Naive B cell (primary cell): ENCODE data around the gene DRAM2. TPM values are rescaled to one million over a fixed set of nuclear protein-coding genes. Genes with fewer than 3 reads are reported as not detected.
A peak's percentile ranks its signal among the peaks of the same experiment; 100 is the strongest.

Source experiments
- ATAC-seq, 2 donors: fragments of 150-1000 bp; cut with Tn5 transposase; 2 replicates each; pipeline ENCODE4 v1.10.0; 2021; ENCODE audit warnings: low read depth in 2 of 2, mild to moderate bottlenecking in 2 of 2, moderate library complexity in 2 of 2
- DNase-seq: peaks from one replicate; pipeline ENCODE4 v3.0.0; 2022
- H3K27ac Mint-ChIP-seq, 6 donors: one replicate each; pipeline ENCODE4 v1.8.0; 2020 to 2022; ENCODE audit warnings: mild to moderate bottlenecking in 6 of 6, mixed read lengths in 6 of 6, moderate library complexity in 5 of 6, inconsistent platforms in 2 of 6
- H3K27me3 Mint-ChIP-seq, 3 donors: one replicate each; pipeline ENCODE4 v1.8.0; 2021 to 2022; ENCODE audit warnings: mixed read lengths in 3 of 3, mild to moderate bottlenecking in 1 of 3
- H3K36me3 Mint-ChIP-seq, 2 donors: one replicate each; pipeline ENCODE4 v1.8.0; 2020 to 2022; ENCODE audit warnings: mixed read lengths in 2 of 2, inconsistent platforms in 1 of 2, mild to moderate bottlenecking in 1 of 2
- H3K4me1 Mint-ChIP-seq, 3 donors: one replicate each; pipeline ENCODE4 v1.8.0; 2020 to 2022; ENCODE audit warnings: mixed read lengths in 3 of 3, inconsistent platforms in 1 of 3, mild to moderate bottlenecking in 1 of 3, moderate library complexity in 1 of 3
- H3K4me3 Mint-ChIP-seq, 8 donors: one replicate each; pipeline ENCODE4 v1.8.0; 2020 to 2022; ENCODE audit warnings: mild to moderate bottlenecking in 8 of 8, mixed read lengths in 8 of 8, moderate library complexity in 8 of 8, inconsistent platforms in 2 of 8
- H3K9me3 Mint-ChIP-seq, 7 donors: one replicate each; pipeline ENCODE4 v1.8.0; 2020 to 2022; ENCODE audit warnings: mixed read lengths in 7 of 7, mild to moderate bottlenecking in 5 of 7, inconsistent platforms in 2 of 7, moderate library complexity in 1 of 7
- polyA plus RNA-seq, 6 donors: library from polyadenylated mRNA; unstranded; fragments of 300-500 nt; fragmentation: Illumina TruSeq; gene quantifications; one replicate each; pipeline ENCODE4 v1.2.3, GENCODE V29; 2021; ENCODE audit warnings: low read depth in 6 of 6

The DRAM2 gene
- 100 to 1,000 TPM; 266 to 365 (median 332) TPM for polyA plus RNA-seq

DNA sequence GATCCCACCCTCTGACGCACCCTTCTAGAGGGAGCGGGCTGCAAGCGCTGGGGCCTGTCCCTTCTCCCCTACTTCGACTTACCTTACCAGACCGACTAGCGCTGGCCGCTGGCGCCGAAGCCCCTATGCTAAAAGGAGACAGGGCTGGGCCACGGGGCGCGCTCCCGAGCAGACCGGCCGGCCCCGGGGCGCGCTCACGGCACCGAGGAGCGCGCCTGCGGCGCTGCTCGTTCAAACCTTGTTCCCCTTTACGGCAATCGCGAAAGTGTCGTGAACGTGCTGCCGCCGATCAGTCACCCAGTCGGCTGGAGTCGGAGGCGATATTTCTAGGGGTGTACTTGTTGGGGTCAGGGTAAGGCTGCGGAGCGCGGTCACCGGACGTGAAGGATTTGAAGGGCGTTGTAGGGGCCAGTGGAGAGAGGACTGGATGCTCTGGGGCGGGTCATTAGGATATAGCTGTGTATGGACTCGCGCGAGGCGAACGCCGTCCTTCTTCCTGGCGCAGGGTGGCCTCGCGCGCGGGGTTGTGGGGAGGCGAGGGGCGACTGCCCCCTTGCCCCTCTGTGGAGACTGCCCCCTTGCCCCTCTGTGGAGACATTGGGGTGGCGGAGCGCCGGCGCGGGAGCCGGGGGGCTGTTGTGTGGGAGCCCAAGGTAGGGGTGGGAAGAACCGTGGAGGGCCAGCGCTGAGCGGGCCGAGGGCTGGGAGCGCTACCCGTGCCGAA, at the start of gene DRAM2, which contains the start of gene CEPT1:
DRAM2 (minus strand) TSS at position 138 of the 724 bp plus-strand sequence. CDS start 8,539 bp downstream, outside the sequence.
CEPT1 (plus strand) TSS at position 268 of the 724 bp plus-strand sequence. CDS start 7,492 bp downstream, outside the sequence.
- H3K27me3 Mint-ChIP-seq: no peaks in the 10 kb centered on the region
- peaks cover 15 to 20% of the 10 kb centered on the region in 2 donors for H3K36me3 Mint-ChIP-seq
- DNase-seq (peak; percentile 92), ATAC-seq (peak; percentile 76 to 80)
- H3K4me3 Mint-ChIP-seq: peak within 1 kb of the TSS; percentile 92 to 100 (median 98)
- peaks cover 51 to 73% (median 61%) of the 10 kb centered on the region in 3 donors for H3K4me1 Mint-ChIP-seq
- no peaks in the 10 kb centered on the region for H3K9me3 Mint-ChIP-seq
- H3K27ac Mint-ChIP-seq: peak within 1 kb of the TSS; percentile 96 to 100 (median 98)

DNA sequence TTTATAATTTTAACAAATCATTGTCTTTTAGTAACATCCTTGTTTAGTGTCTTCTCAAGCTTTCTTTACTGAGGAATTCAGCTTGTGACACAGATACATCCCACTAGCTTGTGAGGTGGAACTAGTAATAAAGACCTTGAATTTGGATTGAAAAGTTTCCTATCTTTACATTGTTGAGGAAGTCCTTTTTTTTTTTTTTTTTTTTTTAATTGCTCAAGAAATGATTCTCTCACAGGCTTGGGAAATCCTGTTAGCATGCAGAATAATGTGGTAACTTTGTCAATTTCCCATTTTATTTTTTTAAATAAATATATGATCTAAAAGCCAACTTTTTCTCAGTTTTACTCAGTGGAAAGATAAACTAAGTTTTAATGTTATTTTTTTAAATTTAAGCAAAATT, 44.8 kb upstream of the DRAM2 start:
- no peak for DNase-seq
- H3K9me3 Mint-ChIP-seq: no peaks in the 10 kb centered on the region
- peaks cover 26 to 56% of the 10 kb centered on the region in 2 donors for H3K36me3 Mint-ChIP-seq
- peak overlapping the region in 3 of 6 donors; percentile 0 to 75 (median 30) for H3K27ac Mint-ChIP-seq
- no peaks in the 10 kb centered on the region for H3K27me3 Mint-ChIP-seq
- ATAC-seq: no peak
- H3K4me1 Mint-ChIP-seq: peaks cover 46 to 53% (median 52%) of the 10 kb centered on the region in 3 donors
- no peak overlapping the region for H3K4me3 Mint-ChIP-seq

DNA sequence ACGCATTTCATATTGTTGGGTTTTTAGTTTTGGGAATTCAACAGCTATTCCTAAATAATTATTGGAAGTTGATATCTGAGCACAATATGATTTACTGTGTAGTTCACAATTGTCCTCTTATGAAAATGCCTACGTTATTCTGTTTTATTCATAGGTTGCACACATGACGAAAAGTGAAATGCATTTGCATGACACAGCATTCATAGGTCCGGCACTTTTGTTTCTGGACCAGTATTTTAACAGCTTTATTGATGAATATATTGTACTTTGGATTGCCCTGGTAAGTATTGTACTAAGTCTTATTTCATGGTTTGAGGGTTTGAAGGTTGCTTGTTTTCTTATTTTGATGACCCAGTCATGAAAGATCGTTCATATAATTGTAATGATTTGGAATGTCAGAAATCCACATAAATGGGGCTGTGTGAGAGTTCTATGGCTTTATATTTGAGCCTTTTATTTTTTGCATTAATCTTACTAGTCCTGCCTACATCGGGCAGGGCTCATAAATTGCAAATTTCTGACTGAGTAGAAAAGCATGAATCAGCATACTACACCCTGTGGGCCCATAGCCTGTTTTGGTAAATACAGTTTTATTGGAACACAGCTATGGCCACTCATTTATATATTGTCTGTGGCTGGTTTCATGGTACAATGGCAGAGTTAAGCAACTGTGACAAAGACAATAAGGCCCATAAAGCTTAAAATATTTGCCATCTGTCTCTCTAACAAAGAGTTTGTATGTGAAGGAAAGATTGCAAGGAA, 43.6 kb upstream of the DRAM2 start:
- ATAC-seq: no peak
- H3K4me1 Mint-ChIP-seq: peaks cover 39 to 51% (median 49%) of the 10 kb centered on the region in 3 donors
- DNase-seq: no peak
- H3K36me3 Mint-ChIP-seq: peaks cover 19 to 57% of the 10 kb centered on the region in 2 donors
- peak overlapping the region in 3 of 6 donors; percentile 16 to 75 (median 32) for H3K27ac Mint-ChIP-seq
- H3K27me3 Mint-ChIP-seq: no peaks in the 10 kb centered on the region
- no peak overlapping the region for H3K4me3 Mint-ChIP-seq
- H3K9me3 Mint-ChIP-seq: no peaks in the 10 kb centered on the region

DNA sequence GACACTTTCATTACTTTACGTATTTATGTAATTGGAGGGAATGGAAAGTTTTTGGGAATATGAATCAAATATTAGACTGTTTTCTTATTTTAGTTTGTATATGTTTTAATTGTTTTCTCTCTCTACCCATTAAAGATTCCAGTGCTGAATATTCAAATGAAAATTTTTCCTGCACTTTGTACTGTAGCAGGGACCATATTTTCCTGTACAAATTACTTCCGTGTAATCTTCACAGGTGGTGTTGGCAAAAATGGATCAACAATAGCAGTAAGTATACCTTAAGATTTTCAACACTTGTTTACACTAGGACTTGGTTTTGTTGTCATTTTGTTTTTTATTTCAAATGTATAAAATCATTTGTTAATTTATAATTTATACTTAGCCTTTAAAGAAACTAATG, 42.2 kb upstream of the DRAM2 start:
- Mint-ChIP-seq H3K4me3 (no peak overlapping the region), H3K4me1 (peaks cover 45 to 52% (median 48%) of the 10 kb centered on the region in 3 donors), H3K27ac (peak overlapping the region in 2 of 6 donors; percentile 63 to 75), H3K36me3 (peaks cover 11 to 44% of the 10 kb centered on the region in 2 donors), H3K27me3 (no peaks in the 10 kb centered on the region), H3K9me3 (no peaks in the 10 kb centered on the region)
- DNase-seq (no peak), ATAC-seq (no peak)

DNA sequence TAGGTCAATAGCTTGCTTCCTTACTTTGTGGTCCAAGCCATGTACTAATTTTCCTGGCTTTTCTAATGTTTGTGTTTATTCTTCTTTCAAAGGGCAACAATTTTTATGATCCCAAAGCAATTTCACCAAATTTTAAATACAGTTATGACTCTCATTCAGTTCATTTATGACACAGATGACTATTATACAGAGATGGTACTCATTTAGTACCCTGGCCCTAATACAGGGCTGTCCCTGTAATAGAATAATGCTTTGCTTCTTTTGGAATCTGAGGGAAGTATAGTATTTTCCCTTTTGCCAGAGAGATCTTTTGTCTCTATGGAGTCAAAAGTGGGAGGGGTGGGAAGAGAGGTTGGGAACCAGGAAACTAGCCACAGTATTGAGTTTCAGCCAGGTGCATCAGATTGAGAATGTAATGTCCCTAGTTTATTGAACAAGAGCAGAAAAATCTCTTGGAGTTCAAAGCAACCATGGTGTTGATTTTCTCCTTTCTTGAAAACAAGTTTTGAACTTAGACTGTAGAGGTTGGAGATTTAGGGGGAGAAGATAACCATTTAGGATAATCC, 40.2 kb upstream of the DRAM2 start:
- DNase-seq (no peak), ATAC-seq (no peak)
- Mint-ChIP-seq H3K36me3 (peaks cover 18 to 33% of the 10 kb centered on the region in 2 donors), H3K4me1 (peaks cover 48 to 62% (median 53%) of the 10 kb centered on the region in 3 donors), H3K27ac (peak overlapping the region; percentile 33 to 92 (median 82)), H3K27me3 (no peaks in the 10 kb centered on the region), H3K4me3 (no peak overlapping the region), H3K9me3 (no peaks in the 10 kb centered on the region)

DNA sequence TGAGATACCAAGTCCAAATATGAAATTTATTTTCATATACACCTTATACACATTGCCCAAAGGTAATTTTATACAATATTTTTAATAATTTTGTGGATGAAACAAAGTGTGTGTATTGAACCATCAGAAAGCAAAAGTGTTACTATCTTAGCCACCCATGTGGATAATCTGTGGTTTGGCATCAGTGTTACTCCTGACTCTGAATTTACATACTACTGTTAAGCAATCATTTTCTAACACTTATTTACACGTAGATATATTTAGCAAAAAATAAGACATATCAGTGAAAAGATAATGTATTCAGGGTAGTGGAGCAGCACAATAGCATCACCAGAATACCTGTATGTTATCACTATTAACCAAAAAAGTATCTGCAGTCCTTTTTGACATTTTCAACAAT, 36.8 kb upstream of the DRAM2 start:
- H3K4me1 Mint-ChIP-seq: peaks cover 43 to 60% (median 59%) of the 10 kb centered on the region in 3 donors

DNA sequence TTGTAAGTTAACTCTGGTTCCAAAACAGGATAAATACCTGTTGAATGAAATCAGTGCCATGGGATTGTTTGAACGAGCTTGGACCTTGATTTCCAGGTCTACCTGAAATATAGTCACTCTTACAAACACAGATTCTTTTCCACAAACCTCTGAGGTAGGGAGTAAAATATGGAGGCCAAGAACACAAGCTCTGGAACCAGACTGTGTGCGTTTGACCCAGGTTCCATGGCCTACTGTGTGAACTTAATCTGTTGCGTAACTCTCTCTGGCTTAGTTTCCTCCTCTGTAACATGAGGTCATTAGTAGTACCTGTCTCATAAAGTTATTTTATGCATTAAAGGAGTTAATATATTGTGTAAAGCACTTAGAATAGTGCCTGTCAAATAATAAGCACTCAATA, 35.5 kb upstream of the DRAM2 start:
- Mint-ChIP-seq H3K27me3 (no peaks in the 10 kb centered on the region), H3K9me3 (no peaks in the 10 kb centered on the region), H3K4me3 (no peak overlapping the region), H3K4me1 (peaks cover 40 to 56% (median 55%) of the 10 kb centered on the region in 3 donors), H3K27ac (peak overlapping the region in 2 of 6 donors; percentile 22 to 41), H3K36me3 (peaks cover 24 to 36% of the 10 kb centered on the region in 2 donors)
- ATAC-seq (no peak), DNase-seq (no peak)

More for the DNA sequence above, 36.8 kb upstream of the DRAM2 start:
- Mint-ChIP-seq H3K27me3 (no peaks in the 10 kb centered on the region), H3K27ac (peak overlapping the region in 2 of 6 donors; percentile 43 to 82), H3K4me3 (peak overlapping the region in 2 of 8 donors; percentile 4 to 21), H3K9me3 (no peaks in the 10 kb centered on the region), H3K36me3 (peaks cover 24 to 36% of the 10 kb centered on the region in 2 donors)
- ATAC-seq (peak; percentile 58 to 66), DNase-seq (no peak)

DNA sequence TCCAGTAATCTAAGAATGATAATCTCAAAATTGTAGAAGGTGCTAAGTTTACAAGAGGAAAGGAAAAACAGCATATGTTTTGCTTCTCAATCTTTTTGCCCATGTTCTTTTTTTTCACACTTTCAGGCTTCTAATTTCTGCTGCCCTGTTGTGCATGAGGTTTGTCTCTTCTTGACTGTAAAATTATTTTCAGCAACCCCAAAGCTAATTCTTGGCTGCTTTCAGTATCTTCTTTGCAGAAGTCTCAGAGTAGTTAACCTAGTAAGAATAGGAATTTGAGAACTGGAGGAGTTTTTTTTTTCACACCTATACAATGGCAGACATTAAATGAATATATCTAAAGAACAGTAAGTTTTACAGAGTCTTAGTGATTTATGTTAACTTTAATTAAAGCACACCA, 34.2 kb upstream of the DRAM2 start:
- peaks cover 12 to 30% of the 10 kb centered on the region in 2 donors for H3K36me3 Mint-ChIP-seq
- peaks cover 31 to 52% (median 45%) of the 10 kb centered on the region in 3 donors for H3K4me1 Mint-ChIP-seq
- peak overlapping the region in 3 of 6 donors; percentile 22 to 88 (median 81) for H3K27ac Mint-ChIP-seq

DNA sequence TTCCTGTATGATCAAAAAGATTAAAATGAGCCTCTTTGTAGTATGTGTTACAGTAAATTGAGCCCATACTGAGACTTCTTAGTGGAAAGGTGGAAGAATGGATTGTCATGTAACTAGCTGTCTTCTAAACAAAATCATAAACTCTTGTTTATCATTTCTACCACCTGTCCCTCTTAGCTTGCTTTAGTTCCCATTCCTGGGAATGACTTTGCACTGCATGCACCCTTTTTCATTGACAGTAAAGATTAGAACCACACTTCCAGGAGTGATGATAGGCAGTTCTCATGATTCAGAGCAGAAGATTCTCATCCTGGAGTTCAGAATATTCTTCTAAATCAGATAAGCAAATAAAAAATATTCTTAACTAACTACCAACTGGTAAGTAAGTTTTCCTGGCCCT, 32.6 kb upstream of the DRAM2 start:
- H3K36me3 Mint-ChIP-seq: peaks cover 5 to 30% of the 10 kb centered on the region in 2 donors
- no peaks in the 10 kb centered on the region for H3K9me3 Mint-ChIP-seq
- DNase-seq: no peak
- H3K4me3 Mint-ChIP-seq: no peak overlapping the region
- H3K27me3 Mint-ChIP-seq: no peaks in the 10 kb centered on the region
- no peak for ATAC-seq
- H3K27ac Mint-ChIP-seq: peak overlapping the region in 5 of 6 donors; percentile 23 to 88 (median 79)
- peaks cover 28 to 56% (median 49%) of the 10 kb centered on the region in 3 donors for H3K4me1 Mint-ChIP-seq

More for the DNA sequence above, 34.2 kb upstream of the DRAM2 start:
- Mint-ChIP-seq H3K4me3 (no peak overlapping the region), H3K9me3 (no peaks in the 10 kb centered on the region), H3K27me3 (no peaks in the 10 kb centered on the region)
- ATAC-seq (no peak), DNase-seq (no peak)

DNA sequence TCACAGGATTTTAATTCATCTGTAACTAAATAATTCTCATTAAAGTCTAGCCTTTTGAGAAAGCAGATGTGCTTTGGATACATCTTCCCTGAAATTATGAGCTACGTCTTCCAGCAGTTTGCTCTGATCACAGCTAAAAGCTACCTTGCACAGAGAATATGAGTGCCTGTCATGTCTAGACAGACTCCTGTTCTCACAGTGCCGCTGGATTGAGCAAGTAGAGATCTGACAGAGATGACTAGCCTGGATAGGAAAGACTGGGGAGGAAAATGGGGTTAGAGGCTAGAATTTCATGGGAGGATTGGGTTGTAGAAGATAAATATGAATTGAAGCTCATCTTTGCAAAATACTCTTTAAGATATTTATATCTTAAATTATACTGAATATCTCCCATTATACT, 24.3 kb upstream of the DRAM2 start:
- H3K27me3 Mint-ChIP-seq: no peaks in the 10 kb centered on the region
- H3K4me3 Mint-ChIP-seq: no peak overlapping the region
- no peaks in the 10 kb centered on the region for H3K9me3 Mint-ChIP-seq
- peaks cover 32 to 44% (median 43%) of the 10 kb centered on the region in 3 donors for H3K4me1 Mint-ChIP-seq
- H3K27ac Mint-ChIP-seq: peak overlapping the region in 3 of 6 donors; percentile 16 to 69 (median 33)
- DNase-seq (no peak), ATAC-seq (no peak)
- H3K36me3 Mint-ChIP-seq: peaks cover 22 to 26% of the 10 kb centered on the region in 2 donors

DNA sequence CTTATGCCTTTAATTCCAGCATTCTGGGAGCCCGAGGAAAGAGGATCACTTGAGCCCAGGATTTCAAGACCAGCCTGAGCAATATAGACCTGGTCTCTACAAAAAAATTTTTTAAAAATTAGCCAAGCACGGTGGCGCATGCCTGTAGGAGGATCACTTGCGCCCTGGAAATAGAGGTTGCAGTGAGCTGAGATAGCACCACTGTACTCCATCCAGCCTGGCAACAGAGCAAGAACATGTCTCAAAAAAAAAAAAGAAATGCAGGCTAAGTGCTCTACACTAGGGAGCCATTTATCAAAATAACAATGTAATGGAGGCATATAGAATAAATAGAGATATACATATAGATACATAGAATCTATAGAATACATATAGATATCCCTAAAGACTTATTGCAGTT, 23.5 kb upstream of the DRAM2 start:
- H3K27me3 Mint-ChIP-seq: no peaks in the 10 kb centered on the region
- H3K4me3 Mint-ChIP-seq: no peak overlapping the region
- peaks cover 25 to 30% of the 10 kb centered on the region in 2 donors for H3K36me3 Mint-ChIP-seq
- no peak for ATAC-seq
- H3K4me1 Mint-ChIP-seq: peaks cover 32 to 44% (median 44%) of the 10 kb centered on the region in 3 donors
- no peak for DNase-seq
- no peak overlapping the region for H3K27ac Mint-ChIP-seq
- no peaks in the 10 kb centered on the region for H3K9me3 Mint-ChIP-seq

DNA sequence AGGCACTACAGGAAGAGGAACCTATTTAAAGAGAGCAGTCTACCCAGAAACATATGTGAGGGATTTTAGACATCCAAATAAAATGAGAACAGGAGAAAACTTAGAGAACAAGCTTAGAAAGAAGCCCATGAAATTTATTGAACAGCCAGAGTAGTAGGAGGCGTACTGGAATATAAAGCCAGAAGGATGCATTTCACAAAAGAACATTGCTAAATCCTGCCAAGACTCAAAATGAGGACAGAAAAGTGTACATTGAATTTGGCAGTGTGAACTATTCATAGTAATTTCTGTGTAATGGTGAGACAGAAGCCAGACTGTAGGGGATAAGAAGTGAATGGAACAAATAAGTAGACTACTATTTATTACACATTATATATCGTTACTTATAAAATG, 22.6 kb upstream of the DRAM2 start:
- Mint-ChIP-seq H3K27me3 (no peaks in the 10 kb centered on the region), H3K27ac (peak overlapping the region in 5 of 6 donors; percentile 34 to 87 (median 80)), H3K36me3 (peaks cover 25 to 30% of the 10 kb centered on the region in 2 donors), H3K4me1 (peaks cover 32 to 39% (median 37%) of the 10 kb centered on the region in 3 donors), H3K9me3 (no peaks in the 10 kb centered on the region), H3K4me3 (no peak overlapping the region)
- DNase-seq: no peak
- ATAC-seq: no peak
